ACC112 (cell line): ENCODE results near the gene PPP1R7.

Source experiments
- H2AFZ ChIP-seq: fragments of 200-600 bp; sonication (generic); one replicate; pipeline ENCODE4 v1.6.0; 2017; ENCODE audit warnings: antibody characterized with exemption, low read length; ENCODE audit not compliant: unreplicated experiment
- H3K27ac ChIP-seq: fragments of 200-600 bp; sonication (generic); 2 replicates; pipeline ENCODE4 v1.5.1; 2014; ENCODE audit warnings: low read depth, mild to moderate bottlenecking, antibody characterized with exemption, low read length, moderate library complexity
- H3K27me3 ChIP-seq: fragments of 200-600 bp; sonication (generic); 2 replicates; pipeline ENCODE4 v1.6.1; 2014; ENCODE audit warnings: mild to moderate bottlenecking, antibody characterized with exemption, low read length, moderate library complexity, mixed read lengths; ENCODE audit not compliant: insufficient read depth
- H3K36me3 ChIP-seq: fragments of 200-600 bp; sonication (generic); 2 replicates; pipeline ENCODE4 v1.6.1; 2016; ENCODE audit warnings: mild to moderate bottlenecking, antibody characterized with exemption, low read length, moderate library complexity, mixed read lengths; ENCODE audit not compliant: insufficient read depth
- H3K4me1 ChIP-seq: fragments of 200-600 bp; sonication (generic); one replicate; pipeline ENCODE4 v1.6.1; 2016; ENCODE audit warnings: low read length, mixed read lengths; ENCODE audit not compliant: insufficient read depth, unreplicated experiment, control insufficient read depth
- H3K4me3 ChIP-seq: fragments of 200-600 bp; sonication (generic); 2 replicates; pipeline ENCODE4 v1.5.1; 2014; ENCODE audit warnings: mild to moderate bottlenecking, low read depth, low read length
- H3K79me2 ChIP-seq: fragments of 200-600 bp; sonication (generic); one replicate; pipeline ENCODE4 v1.6.0; 2016; ENCODE audit warnings: low read length; ENCODE audit not compliant: control insufficient read depth, unreplicated experiment, insufficient read depth

The PPP1R7 gene

DNA sequence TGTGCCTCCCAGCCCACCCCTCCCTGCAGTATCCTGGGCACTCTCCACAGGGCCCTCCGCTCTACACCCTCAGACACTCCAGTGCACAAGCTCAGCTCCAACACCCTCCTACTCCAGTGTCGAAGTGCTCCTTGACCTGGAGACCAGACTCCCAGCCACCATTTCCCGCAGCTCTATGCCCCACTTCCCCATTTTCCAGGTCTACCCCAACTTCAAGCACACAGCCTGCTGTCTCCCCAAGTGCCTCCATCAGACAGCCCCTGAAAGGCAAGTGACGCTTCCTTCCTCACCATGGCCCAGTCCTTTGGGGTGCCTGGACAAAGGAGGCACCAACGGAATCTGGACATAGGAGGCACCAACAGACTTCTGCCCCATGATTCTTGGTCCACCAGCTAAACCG, 8.2 kb upstream of the PPP1R7 start:
- Histone ChIP-seq H3K4me3 (no peak overlapping the region), H3K4me1 (no peaks in the 10 kb centered on the region), H3K27ac (no peak overlapping the region), H2AFZ (no peak overlapping the region), H3K27me3 (no peaks in the 10 kb centered on the region), H3K36me3 (no peaks in the 10 kb centered on the region), H3K79me2 (no peaks in the 10 kb centered on the region)

GRCh38 chr2:241142593-241142992, 7.7 kb upstream of the PPP1R7 start:
- Histone ChIP-seq H3K79me2 (no peaks in the 10 kb centered on the region), H3K4me3 (no peak overlapping the region), H3K36me3 (no peaks in the 10 kb centered on the region), H3K27me3 (no peaks in the 10 kb centered on the region), H3K4me1 (no peaks in the 10 kb centered on the region), H2AFZ (no peak overlapping the region), H3K27ac (no peak overlapping the region)

DNA sequence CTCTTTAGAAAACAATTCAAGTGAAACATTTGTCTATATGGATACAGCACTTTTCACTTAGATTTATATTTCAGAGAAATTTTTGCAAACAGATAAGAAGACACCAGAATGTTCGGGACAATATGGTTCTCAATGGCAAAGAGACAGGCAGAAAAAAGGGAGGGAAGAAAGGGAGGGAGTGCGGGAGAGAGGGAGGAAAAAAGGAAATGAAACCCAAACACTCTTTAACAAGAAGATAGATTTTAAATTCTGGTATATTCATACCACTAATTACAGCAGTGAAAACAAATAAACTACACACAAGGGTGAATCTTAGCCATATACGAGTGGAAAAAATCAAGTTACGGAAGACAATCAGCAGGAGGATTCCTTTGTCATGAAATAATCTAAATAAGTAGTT, 4.0 kb upstream of the PPP1R7 start:
- H3K36me3 ChIP-seq: no peaks in the 10 kb centered on the region
- H3K79me2 ChIP-seq: peaks cover 10% of the 10 kb centered on the region
- H3K27me3 ChIP-seq: no peaks in the 10 kb centered on the region
- no peak overlapping the region for H3K27ac ChIP-seq
- no peak overlapping the region for H2AFZ ChIP-seq
- H3K4me3 ChIP-seq: no peak overlapping the region
- H3K4me1 ChIP-seq: peaks cover 8% of the 10 kb centered on the region

DNA sequence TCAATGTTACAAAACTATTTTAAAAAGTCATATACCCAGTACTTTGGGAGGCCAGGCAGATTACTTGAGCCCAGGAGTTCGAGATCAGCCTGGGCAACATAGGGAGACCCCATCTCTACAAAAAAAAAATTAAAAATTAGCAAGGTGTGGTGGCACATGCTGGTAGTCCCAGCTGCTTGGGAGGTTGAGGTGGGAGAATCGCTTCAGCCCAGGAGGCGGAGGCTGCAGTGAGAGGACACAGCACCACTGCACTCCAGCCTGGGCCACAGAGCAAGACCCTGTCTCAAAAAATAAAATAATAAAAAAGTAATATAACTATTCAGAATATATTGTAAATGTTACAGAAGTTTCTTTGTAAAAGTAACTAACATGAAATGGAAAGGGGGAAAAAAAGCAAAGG, 2.9 kb upstream of the PPP1R7 start:
- Histone ChIP-seq H3K27ac (no peak overlapping the region), H3K4me1 (peaks cover 19% of the 10 kb centered on the region), H3K79me2 (peaks cover 16% of the 10 kb centered on the region), H3K36me3 (no peaks in the 10 kb centered on the region), H2AFZ (no peak overlapping the region), H3K27me3 (no peaks in the 10 kb centered on the region), H3K4me3 (no peak overlapping the region)

- peak overlapping the region; percentile 82 for H2AFZ ChIP-seq
- H3K4me1 ChIP-seq: peaks cover 19% of the 10 kb centered on the region
- no peaks in the 10 kb centered on the region for H3K36me3 ChIP-seq
- no peaks in the 10 kb centered on the region for H3K27me3 ChIP-seq
- peaks cover 16% of the 10 kb centered on the region for H3K79me2 ChIP-seq
- peak overlapping the region; percentile 87 for H3K4me3 ChIP-seq
- H3K27ac ChIP-seq: no peak overlapping the region
Observed at GRCh38 chr2:241148239-241148638, 2.0 kb upstream of the PPP1R7 start.

- H3K4me1 ChIP-seq: peaks cover 23% of the 10 kb centered on the region
- H3K27me3 ChIP-seq: no peaks in the 10 kb centered on the region
- H3K79me2 ChIP-seq: peaks cover 16% of the 10 kb centered on the region
- H3K4me3 ChIP-seq: peak within 1 kb of the TSS; percentile 87
- H2AFZ ChIP-seq: peak within 1 kb of the TSS; percentile 82
- peak within 1 kb of the TSS; percentile 42; the same call in 1 of the 2 replicates for H3K27ac ChIP-seq
- H3K36me3 ChIP-seq: no peaks in the 10 kb centered on the region
Observed at GRCh38 chr2:241148891-241149674, 1.2 kb upstream of the PPP1R7 start, which contains the start of gene PASK. Gene PASK, minus strand, starts transcription at chr2:241149472. Its CDS starts 6,440 bp downstream, at chr2:241143032.

GRCh38 chr2:241149675-241149924, 667 bp upstream of the PPP1R7 start:
- Histone ChIP-seq H3K4me3 (peak overlapping the region; percentile 87), H2AFZ (peak overlapping the region; percentile 77), H3K36me3 (no peaks in the 10 kb centered on the region), H3K4me1 (peaks cover 25% of the 10 kb centered on the region), H3K79me2 (peaks cover 16% of the 10 kb centered on the region), H3K27me3 (no peaks in the 10 kb centered on the region), H3K27ac (no peak overlapping the region)

- Histone ChIP-seq H3K4me1 (peaks cover 36% of the 10 kb centered on the region), H2AFZ (peak overlapping the region; percentile 91), H3K79me2 (peaks cover 16% of the 10 kb centered on the region), H3K27ac (peak overlapping the region; percentile 42; the same call in 1 of the 2 replicates), H3K27me3 (no peaks in the 10 kb centered on the region), H3K36me3 (no peaks in the 10 kb centered on the region), H3K4me3 (peak overlapping the region; percentile 87)
Observed at GRCh38 chr2:241150660-241151530, 628 bp downstream of the PPP1R7 start.

DNA sequence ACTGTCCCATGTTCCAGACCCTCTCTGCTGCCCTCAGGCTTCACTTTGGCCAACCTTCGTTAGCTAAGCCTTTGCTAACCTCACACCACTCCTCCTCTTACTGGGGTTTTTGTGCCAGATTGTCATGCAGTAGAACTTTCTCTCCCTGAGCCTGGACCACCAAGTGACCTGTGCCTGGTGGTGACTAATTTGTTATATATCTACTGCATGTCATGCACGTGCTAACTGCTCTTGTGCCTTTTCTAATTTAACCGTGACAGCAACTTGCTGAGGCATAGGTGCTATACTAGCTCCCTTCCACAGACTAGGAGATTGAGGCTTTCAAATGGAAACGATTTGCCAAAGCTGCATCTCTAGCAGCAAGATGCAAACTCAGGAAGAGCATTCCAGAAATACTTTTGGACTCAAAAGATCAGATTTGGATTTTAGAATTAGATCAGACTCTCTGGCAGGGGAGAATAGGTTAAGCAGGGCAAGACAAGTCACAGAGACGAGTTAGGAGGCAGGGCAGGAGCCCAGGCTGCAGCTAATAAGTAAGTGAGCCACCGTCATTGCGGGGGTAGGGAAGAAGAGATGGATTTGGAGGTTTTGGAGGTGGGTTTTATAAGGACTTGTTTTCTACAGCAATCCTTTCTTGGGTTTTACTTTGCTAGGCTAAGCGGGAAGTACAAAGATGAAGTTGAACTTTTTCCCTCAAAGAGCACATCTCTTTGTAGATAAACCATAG, 1.8 kb downstream of the PPP1R7 start:
- Histone ChIP-seq H3K36me3 (no peaks in the 10 kb centered on the region), H3K4me3 (peak overlapping the region; percentile 87; the same call in 1 of the 2 replicates)

GRCh38 chr2:241153616-241154015, 3.3 kb downstream of the PPP1R7 start:
- peaks cover 2% of the 10 kb centered on the region; the same call in 1 of the 2 replicates for H3K36me3 ChIP-seq
- H3K27ac ChIP-seq: peak overlapping the region; percentile 71; the same call in 1 of the 2 replicates
- H3K4me3 ChIP-seq: no peak overlapping the region
- no peak overlapping the region for H2AFZ ChIP-seq
- peaks cover 13% of the 10 kb centered on the region for H3K79me2 ChIP-seq
- H3K4me1 ChIP-seq: peaks cover 55% of the 10 kb centered on the region
- H3K27me3 ChIP-seq: no peaks in the 10 kb centered on the region

More for the DNA sequence above, 1.8 kb downstream of the PPP1R7 start:
- peaks cover 16% of the 10 kb centered on the region for H3K79me2 ChIP-seq
- no peak overlapping the region for H3K27ac ChIP-seq
- peaks cover 43% of the 10 kb centered on the region for H3K4me1 ChIP-seq
- no peaks in the 10 kb centered on the region for H3K27me3 ChIP-seq
- no peak overlapping the region for H2AFZ ChIP-seq
